B cell (primary cell): ENCODE results near the gene NBAS. TPM values are rescaled to one million over a fixed set of nuclear protein-coding genes. Genes with fewer than 3 reads are reported as not detected.

Experiments used
- ATAC-seq: fragments of 200-7000 bp; cut with Tn5 transposase; one replicate; pipeline ENCODE4 v1.10.0; 2021; ENCODE audit warnings: low read depth, mild to moderate bottlenecking, moderate number of reproducible peaks, moderate library complexity
- CTCF ChIA-PET: fragments of 350-600 bp; sonication (Branson Sonifier 250); formaldehyde crosslinking; loops from one replicate; lab custom pipeline; 2021; ENCODE audit warnings: antibody characterized with exemption, inconsistent platforms; lab: Charles Lee
- POLR2A ChIA-PET: fragments of 350-600 bp; sonication (Branson Sonifier 250); formaldehyde crosslinking; loops from one replicate; lab custom pipeline; 2021; ENCODE audit warnings: antibody characterized with exemption; lab: Charles Lee
- DNase-seq: peaks from one replicate; pipeline ENCODE4 v3.0.0; 2013
- H2AFZ ChIP-seq: 2 replicates; pipeline ENCODE4 v1.6.1; 2012; ENCODE audit warnings: mild to moderate bottlenecking, low read depth, low read length; ENCODE audit not compliant: insufficient read depth, poor library complexity, severe bottlenecking
- H3K27ac ChIP-seq, 2 donors: 1 replicate in 1 of 2; 2 replicates in 1 of 2; pipeline ENCODE4 v1.5.1; 2012 to 2013; ENCODE audit warnings: low read length in 2 of 2, mild to moderate bottlenecking in 2 of 2, moderate library complexity in 1 of 2
- H3K27me3 ChIP-seq, 4 experiments: fragments of 200-600 bp in 1 of 4; sonication (generic) in 1 of 4; replicated peaks in 1 of 4; 1 replicate in 2 of 4; 2 replicates in 2 of 4; pipeline versions ENCODE4 v1.6.1 to v1.7.0; 2013 to 2016; ENCODE audit warnings: low read length in 3 of 4, mild to moderate bottlenecking in 2 of 4, mixed read lengths in 1 of 4, moderate library complexity in 1 of 4; ENCODE audit not compliant: insufficient read depth in 4 of 4, control insufficient read depth in 3 of 4; ENCODE audit errors: control extremely low read depth in 1 of 4
- H3K36me3 ChIP-seq, 2 experiments: replicated peaks in 1 of 2; 1 replicate in 1 of 2; 2 replicates in 1 of 2; pipeline versions ENCODE4 v1.6.1 to v1.7.1; 2013; ENCODE audit warnings: low read length in 1 of 2; ENCODE audit not compliant: insufficient read depth in 2 of 2, control insufficient read depth in 1 of 2; ENCODE audit errors: control extremely low read depth in 1 of 2, extremely low read depth in 1 of 2
- H3K4me1 ChIP-seq, 2 donors: fragments of 200-600 bp in 1 of 2; sonication (generic) in 1 of 2; 1 replicate in 1 of 2; 2 replicates in 1 of 2; pipeline versions ENCODE4 v1.5.1 to v1.6.1; 2013 to 2017; ENCODE audit warnings: low read length in 2 of 2; ENCODE audit not compliant: control insufficient read depth in 2 of 2, insufficient read depth in 2 of 2
- H3K4me2 ChIP-seq: replicated peaks from 2 replicates; pipeline ENCODE3; 2012; ENCODE audit warnings: mild to moderate bottlenecking, low read depth, low read length; ENCODE audit not compliant: poor library complexity, severe bottlenecking
- H3K4me3 ChIP-seq, 5 experiments: fragments of 200-600 bp in 1 of 5; sonication (generic) in 1 of 5; 1 replicate in 3 of 5; 2 replicates in 2 of 5; pipeline versions ENCODE4 v1.5.1 to v1.7.0; 2011 to 2016; ENCODE audit warnings: low read length in 4 of 5, mild to moderate bottlenecking in 4 of 5, low read depth in 2 of 5, control low read depth in 1 of 5, moderate library complexity in 1 of 5; ENCODE audit not compliant: insufficient read depth in 1 of 5; ENCODE audit errors: control extremely low read depth in 1 of 5, extremely low read depth in 1 of 5
- H3K79me2 ChIP-seq: fragments of 200-600 bp; sonication (generic); one replicate; pipeline ENCODE4 v1.6.0; 2016; ENCODE audit warnings: low read length; ENCODE audit not compliant: control insufficient read depth, insufficient read depth
- H3K9ac ChIP-seq: fragments of 200-600 bp; sonication (generic); 2 replicates; pipeline ENCODE4 v1.6.1; 2017; ENCODE audit warnings: mild to moderate bottlenecking, low read length, moderate library complexity
- H3K9me3 ChIP-seq, 3 donors: one replicate each; pipeline versions ENCODE4 v1.6.1 to v1.7.1; 2013; ENCODE audit warnings: low read length in 2 of 3; ENCODE audit not compliant: control insufficient read depth in 2 of 3, insufficient read depth in 1 of 3; ENCODE audit errors: control extremely low read depth in 1 of 3
- H4K20me1 ChIP-seq: 2 replicates; pipeline ENCODE4 v1.6.0; 2012; ENCODE audit warnings: mild to moderate bottlenecking, low read length; ENCODE audit not compliant: insufficient read depth, control insufficient read depth, poor library complexity, severe bottlenecking
- H3K27ac Mint-ChIP-seq: one replicate; pipeline ENCODE4 v1.8.0; 2021; ENCODE audit warnings: mixed read lengths
- H3K27me3 Mint-ChIP-seq: one replicate; pipeline ENCODE4 v1.8.0; 2021; ENCODE audit warnings: mixed read lengths
- H3K4me1 Mint-ChIP-seq: one replicate; pipeline ENCODE4 v1.8.0; 2021; ENCODE audit warnings: mixed read lengths
- H3K4me3 Mint-ChIP-seq: one replicate; pipeline ENCODE4 v1.8.0; 2021; ENCODE audit warnings: mixed read lengths
- H3K9me3 Mint-ChIP-seq: one replicate; pipeline ENCODE4 v1.8.0; 2022; ENCODE audit warnings: mixed read lengths; ENCODE audit not compliant: insufficient read depth
- EZH2 ChIP-seq: IDR thresholded peaks from 2 replicates; pipeline ENCODE4 v1.6.1; 2012; ENCODE audit warnings: borderline replicate concordance, low read depth, mild to moderate bottlenecking, moderate library complexity, low read length; ENCODE audit not compliant: insufficient read depth, poor library complexity, severe bottlenecking
- WGBS: methylation state at CpG from one replicate; pipeline ENCODE4 v1.1.5; 2013; ENCODE audit warnings: missing lambda C conversion rate; ENCODE audit not compliant: insufficient coverage; 5-methylcytosine and 5-hydroxymethylcytosine counted together
- intact Hi-C: fragments of 100-400 bp; cut with micrococcal nuclease; formaldehyde crosslinking; loops from one replicate; pipeline ENCODE4 v1.10.0; 2022
- polyA plus RNA-seq: library from polyadenylated mRNA; depleted of rRNA; stranded (reverse); fragments of >200 nt; gene quantifications from 2 replicates; pipeline ENCODE4 v1.2.3, GENCODE V29; 2012
- total RNA-seq, 2 donors: library from RNA; stranded (reverse); fragments of 120-200 nt in 1 of 2; gene quantifications; 1 replicate in 1 of 2; 2 replicates in 1 of 2; pipeline versions ENCODE4 v1.2.3 to v1.2.4, GENCODE V29; 2013 to 2022
- TF ChIP-seq, protein P1 (sequence below): fragments of 200-600 bp; IDR thresholded peaks from one replicate; pipeline ENCODE4 v1.8.0; 2022; ENCODE audit warnings: antibody characterized with exemption, mild to moderate bottlenecking

Gene NBAS
- total and polyA plus RNA-seq, 2 donors (not counting 1 experiment from before 2014, with no cell fraction given) = 10.6 to 37.3 TPM

DNA sequence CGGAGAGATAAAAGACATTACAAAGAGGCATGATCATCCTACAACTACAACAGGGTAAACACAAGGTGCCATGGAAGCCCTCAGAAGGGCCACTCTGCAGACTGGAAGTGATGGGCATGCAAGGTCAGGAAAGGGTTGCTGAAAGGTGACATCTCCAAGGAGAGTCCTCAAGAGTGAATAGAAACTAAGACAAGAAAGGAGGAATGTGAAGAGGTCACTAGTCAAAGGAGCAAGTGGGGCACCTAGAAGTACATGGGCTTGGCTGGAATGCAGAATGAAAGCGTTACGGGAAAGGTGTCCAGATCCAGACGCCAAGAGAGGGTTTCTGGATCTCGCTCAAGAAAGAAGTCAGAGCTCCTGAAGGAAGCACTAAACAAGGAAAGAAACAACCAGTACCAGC, 314.3 kb downstream of the NBAS start:
- Histone ChIP-seq H4K20me1 (no peaks in the 10 kb centered on the region), H3K27ac (no peak overlapping the region), H3K4me1 (no peaks in the 10 kb centered on the region), H3K4me3 (no peak overlapping the region), H3K9ac (no peak overlapping the region), H3K36me3 (peaks cover 0 to 6% of the 10 kb centered on the region in 2 experiments), H3K9me3 (peaks cover 0 to 3% (median 0%) of the 10 kb centered on the region in 3 donors), H2AFZ (no peak overlapping the region), H3K79me2 (no peaks in the 10 kb centered on the region), H3K27me3 (no peaks in the 10 kb centered on the region), H3K4me2 (no peak overlapping the region)
- ATAC-seq (no peak), DNase-seq (no peak)
- Mint-ChIP-seq H3K27ac (no peak overlapping the region), H3K4me1 (peaks cover 8% of the 10 kb centered on the region), H3K4me3 (no peak overlapping the region), H3K27me3 (no peaks in the 10 kb centered on the region), H3K9me3 (peaks cover 4% of the 10 kb centered on the region)
- 97% methylated on average over 4 of the region's 5 CpGs for WGBS
- ChIA-PET POLR2A (no interaction called here), CTCF (no interaction called here)
- intact Hi-C loops = no loop called here
- TF ChIP-seq EZH2 = no peak
- TF ChIP-seq, protein P1, sequence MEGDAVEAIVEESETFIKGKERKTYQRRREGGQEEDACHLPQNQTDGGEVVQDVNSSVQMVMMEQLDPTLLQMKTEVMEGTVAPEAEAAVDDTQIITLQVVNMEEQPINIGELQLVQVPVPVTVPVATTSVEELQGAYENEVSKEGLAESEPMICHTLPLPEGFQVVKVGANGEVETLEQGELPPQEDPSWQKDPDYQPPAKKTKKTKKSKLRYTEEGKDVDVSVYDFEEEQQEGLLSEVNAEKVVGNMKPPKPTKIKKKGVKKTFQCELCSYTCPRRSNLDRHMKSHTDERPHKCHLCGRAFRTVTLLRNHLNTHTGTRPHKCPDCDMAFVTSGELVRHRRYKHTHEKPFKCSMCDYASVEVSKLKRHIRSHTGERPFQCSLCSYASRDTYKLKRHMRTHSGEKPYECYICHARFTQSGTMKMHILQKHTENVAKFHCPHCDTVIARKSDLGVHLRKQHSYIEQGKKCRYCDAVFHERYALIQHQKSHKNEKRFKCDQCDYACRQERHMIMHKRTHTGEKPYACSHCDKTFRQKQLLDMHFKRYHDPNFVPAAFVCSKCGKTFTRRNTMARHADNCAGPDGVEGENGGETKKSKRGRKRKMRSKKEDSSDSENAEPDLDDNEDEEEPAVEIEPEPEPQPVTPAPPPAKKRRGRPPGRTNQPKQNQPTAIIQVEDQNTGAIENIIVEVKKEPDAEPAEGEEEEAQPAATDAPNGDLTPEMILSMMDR = no peak

- no peak for TF ChIP-seq EZH2
- TF ChIP-seq, protein P1 = no peak
- DNase-seq (no peak), ATAC-seq (no peak)
- H3K4me1 ChIP-seq = no peaks in the 10 kb centered on the region
- H3K9ac ChIP-seq = no peak overlapping the region
- no peaks in the 10 kb centered on the region for H4K20me1 ChIP-seq
- POLR2A ChIA-PET = no interaction called here
- no peak overlapping the region for H3K27ac Mint-ChIP-seq
- no peak overlapping the region for H3K4me3 Mint-ChIP-seq
- no CpG with 5 or more reads among the region's 6 CpGs for WGBS
- no peaks in the 10 kb centered on the region for H3K9me3 Mint-ChIP-seq
- no peaks in the 10 kb centered on the region for H3K4me1 Mint-ChIP-seq
- no peaks in the 10 kb centered on the region for H3K27me3 Mint-ChIP-seq
- H3K79me2 ChIP-seq = no peaks in the 10 kb centered on the region
- intact Hi-C loops = no loop called here
- H3K27ac ChIP-seq = no peak overlapping the region
- no peak overlapping the region for H3K4me2 ChIP-seq
- H3K9me3 ChIP-seq = no peaks in the 10 kb centered on the region
- CTCF ChIA-PET = no interaction called here
- H3K36me3 ChIP-seq = peaks cover 0 to 2% of the 10 kb centered on the region in 2 experiments
- no peak overlapping the region for H2AFZ ChIP-seq
- no peak overlapping the region for H3K4me3 ChIP-seq
- no peaks in the 10 kb centered on the region for H3K27me3 ChIP-seq
Observed at GRCh38 chr2:15243762-15244161, 317.4 kb downstream of the NBAS start.
